ENCODE results near the gene SMIM26. TPM values are rescaled to one million over a fixed set of nuclear protein-coding genes. Genes with fewer than 3 reads are reported as not detected.

The SMIM26 gene
- polyA plus RNA-seq, 2 of the 4 experiments (the other 2 are of a cell fraction): 209 to 291 TPM

DNA sequence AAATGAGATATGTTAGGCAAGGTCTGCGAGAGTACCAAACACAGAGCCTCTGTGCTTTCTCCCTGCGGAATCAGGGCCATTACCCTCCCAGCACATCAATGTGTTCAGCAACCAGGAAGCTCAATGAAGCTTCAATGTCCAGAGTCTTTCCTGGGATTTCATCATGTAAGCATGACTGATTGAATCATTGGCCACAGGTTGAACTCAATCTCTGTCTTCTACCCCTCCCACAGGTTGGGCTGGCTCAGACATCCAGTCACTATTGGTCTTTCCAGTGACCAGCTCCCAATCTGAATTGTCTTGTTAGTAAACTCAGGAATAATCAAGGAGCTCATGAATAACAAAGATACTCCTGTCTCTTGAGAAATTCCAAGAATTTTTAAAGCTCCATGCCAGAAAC is 17.9 kb downstream of the SMIM26 start:
- Histone ChIP-seq H3K27ac (peak overlapping the region; percentile 69 to 81; a peak in 5 of 6 replicates), H3K4me1 (peaks cover 27% of the 10 kb centered on the region), H3K9me3 (no peaks in the 10 kb centered on the region), H3K4me3 (no peak overlapping the region), H3K4me2 (peak overlapping the region; percentile 29; the same call in 2 of the 3 replicates)
- DNase-seq (ENCODE audit: low read depth in 1 of 2, low spot score in 1 of 2) (peak in 1 of 2 experiments; percentile 80), ATAC-seq (peak in 1 of 2 experiments; percentile 49; a peak in 2 of 6 replicates), FAIRE-seq (no peak)
- CTCF ChIA-PET: interaction anchor here (0.7 to 2.4 kb wide), 2 partner anchors 15 to 23 kb away, joined by 3 to 9 read pairs; no protein-coding TSS in a partner anchor
- POLR2A ChIA-PET: interaction anchor here (1.0 to 2.0 kb wide), 4 partner anchors 18 to 118 kb away, joined by 5 to 8 read pairs (median 6); partner anchors contain the start of genes DZANK1, POLR3F, RBBP9 and SEC23B
- WGBS (ENCODE audit: missing lambda C conversion rate): 70% methylated on average over 2 of the region's 2 CpGs
- no peak for TF ChIP-seq NR3C1 (IDR thresholded peaks at IDR 0.05)
- no peak for TF ChIP-seq MAFK (IDR thresholded peaks at IDR 0.05; ENCODE audit: partially characterized antibody)
- no peak for TF ChIP-seq ZC3H11A (IDR thresholded peaks at IDR 0.05)
- no peak for TF ChIP-seq HDAC2 (IDR thresholded peaks at IDR 0.05)
- no peak for TF ChIP-seq SREBF2 (IDR thresholded peaks at IDR 0.05)
- no peak for TF ChIP-seq EHF (CRISPR knock-in tag; IDR thresholded peaks at IDR 0.05)
- no peak for TF ChIP-seq ZNF302 (CRISPR knock-in tag; IDR thresholded peaks at IDR 0.05)
- no peak for TF ChIP-seq RAD21 (conservative IDR thresholded peaks at IDR 0.05 in 1 of 2, IDR thresholded peaks at IDR 0.05 in 1 of 2)
- no peak for TF ChIP-seq HOXB5 (CRISPR knock-in tag; IDR thresholded peaks at IDR 0.05)
- no peak for TF ChIP-seq CHD4 (IDR thresholded peaks at IDR 0.05; ENCODE audit: borderline replicate concordance)
- no peak for TF ChIP-seq ESRRA (IDR thresholded peaks at IDR 0.05; ENCODE audit: borderline replicate concordance, low read length)
- TF ChIP-seq SMC3 (IDR thresholded peaks at IDR 0.05): no peak
- TF ChIP-seq POLR2AphosphoS2 (conservative IDR thresholded peaks at IDR 0.05; ENCODE audit: low read length): no peak
- no peak for TF ChIP-seq CHD2 (IDR thresholded peaks at IDR 0.05; ENCODE audit: low read length, partially characterized antibody)
- TF ChIP-seq, protein P1, sequence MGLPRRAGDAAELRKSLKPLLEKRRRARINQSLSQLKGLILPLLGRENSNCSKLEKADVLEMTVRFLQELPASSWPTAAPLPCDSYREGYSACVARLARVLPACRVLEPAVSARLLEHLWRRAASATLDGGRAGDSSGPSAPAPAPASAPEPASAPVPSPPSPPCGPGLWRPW (IDR thresholded peaks at IDR 0.05): no peak
- TF ChIP-seq BHLHE40 (IDR thresholded peaks at IDR 0.05; ENCODE audit: low read depth, low read length): no peak
- TF ChIP-seq, protein P2, sequence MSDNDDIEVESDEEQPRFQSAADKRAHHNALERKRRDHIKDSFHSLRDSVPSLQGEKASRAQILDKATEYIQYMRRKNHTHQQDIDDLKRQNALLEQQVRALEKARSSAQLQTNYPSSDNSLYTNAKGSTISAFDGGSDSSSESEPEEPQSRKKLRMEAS (IDR thresholded peaks at IDR 0.05): no peak
- no peak for TF ChIP-seq RARB (CRISPR knock-in tag; IDR thresholded peaks at IDR 0.05)
- TF ChIP-seq TP53 (CRISPR knock-in tag; IDR thresholded peaks at IDR 0.05): no peak
- TF ChIP-seq MAZ (IDR thresholded peaks at IDR 0.05; ENCODE audit: borderline replicate concordance, low read depth, low read length): no peak

DNA sequence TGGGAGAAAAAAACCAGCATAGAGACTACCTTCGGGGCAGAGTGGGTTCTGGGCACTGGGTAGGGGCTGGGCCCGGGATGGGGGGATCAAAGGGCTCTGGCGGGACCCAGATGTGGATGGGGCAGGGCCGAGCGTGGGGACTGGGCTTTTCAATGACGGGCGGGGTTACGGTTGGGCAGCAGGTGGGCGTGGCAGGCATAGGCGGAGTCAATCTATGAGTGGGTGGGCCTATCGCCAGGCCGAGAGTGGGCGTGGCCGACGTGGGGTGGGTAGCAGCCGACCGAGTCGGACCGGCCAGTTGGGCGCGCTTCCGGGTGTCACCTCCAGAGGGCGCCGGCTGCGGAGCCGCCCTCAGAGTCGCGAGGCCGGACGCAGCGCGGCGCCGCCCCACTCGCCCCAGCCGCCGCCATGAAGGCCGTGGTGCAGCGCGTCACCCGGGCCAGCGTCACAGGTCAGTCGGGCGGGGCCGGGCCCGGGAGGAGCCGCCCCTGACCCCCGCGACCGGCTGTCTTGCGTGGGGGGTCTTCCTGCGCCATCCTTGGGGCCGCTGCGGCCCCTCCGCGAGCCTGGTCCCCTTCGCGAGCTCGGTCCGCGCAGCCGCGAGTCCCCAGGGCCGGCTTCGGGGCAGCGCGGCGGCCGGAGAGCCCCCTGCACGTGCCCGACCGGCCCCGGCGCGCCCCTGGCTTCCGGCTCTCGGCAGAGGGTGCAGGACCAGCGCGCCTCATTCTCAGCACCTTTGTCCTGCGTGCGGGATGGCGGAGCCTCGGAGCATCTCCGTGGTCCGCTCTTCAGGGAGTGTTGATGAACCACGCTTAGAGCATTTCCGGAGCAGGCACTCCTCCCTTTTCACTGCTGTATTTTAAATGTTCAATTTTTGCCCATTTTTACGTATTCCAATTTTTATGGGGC is 20.7 kb downstream of the SMIM26 start, which contains the start of gene DTD1:
TSS of gene DTD1 (plus strand) at position 390 of the 909 bp plus-strand sequence. CDS start at position 409, 19 bp downstream.
- Histone ChIP-seq H3K4me1 (peaks cover 27% of the 10 kb centered on the region), H3K9me3 (no peaks in the 10 kb centered on the region), H3K4me2 (peak within 1 kb of the TSS; percentile 93), H3K27ac (peak within 1 kb of the TSS; percentile 90 to 94), H3K4me3 (peak within 1 kb of the TSS; percentile 86)
- CTCF ChIA-PET: interaction anchor here (1.6 to 1.7 kb wide), 2 partner anchors 17 to 81 kb away, joined by 6 to 7 read pairs; partner anchors contain the start of gene SEC23B
- POLR2A ChIA-PET: interaction anchor here (1.1 kb wide), 1 partner anchor 81 kb away, joined by 3 read pairs; no protein-coding TSS in a partner anchor
- FAIRE-seq (no peak), DNase-seq (ENCODE audit: low read depth in 1 of 2, low spot score in 1 of 2) (peak; percentile 80 to 95), ATAC-seq (peak; percentile 95 to 96)
- WGBS (ENCODE audit: missing lambda C conversion rate): under 1% methylated on average over 53 of the region's 88 CpGs
- TF ChIP-seq, protein P1 (IDR thresholded peaks at IDR 0.05): no peak
- TF ChIP-seq CHD2 (IDR thresholded peaks at IDR 0.05; ENCODE audit: low read length, partially characterized antibody): no peak
- TF ChIP-seq FOSL2 (IDR thresholded peaks at IDR 0.05): no peak
- TF ChIP-seq FOSL2 (CRISPR knock-in tag; IDR thresholded peaks at IDR 0.05): 0 out of 2 replicates have a peak, but pooled peaks have one; percentile 12
- TF ChIP-seq, protein P2 (IDR thresholded peaks at IDR 0.05): peak; percentile 72; the same call in 1 of the 2 replicates
- peak; percentile 31 to 87; a peak in 3 of 5 replicates for TF ChIP-seq JUN (IDR thresholded peaks at IDR 0.05)
- TF ChIP-seq TP53 (CRISPR knock-in tag; IDR thresholded peaks at IDR 0.05): peak; percentile 92; the same call in 1 of the 2 replicates
- TF ChIP-seq HOXB5 (CRISPR knock-in tag; IDR thresholded peaks at IDR 0.05): peak; percentile 80; the same call in 1 of the 2 replicates
- TF ChIP-seq, protein P3, sequence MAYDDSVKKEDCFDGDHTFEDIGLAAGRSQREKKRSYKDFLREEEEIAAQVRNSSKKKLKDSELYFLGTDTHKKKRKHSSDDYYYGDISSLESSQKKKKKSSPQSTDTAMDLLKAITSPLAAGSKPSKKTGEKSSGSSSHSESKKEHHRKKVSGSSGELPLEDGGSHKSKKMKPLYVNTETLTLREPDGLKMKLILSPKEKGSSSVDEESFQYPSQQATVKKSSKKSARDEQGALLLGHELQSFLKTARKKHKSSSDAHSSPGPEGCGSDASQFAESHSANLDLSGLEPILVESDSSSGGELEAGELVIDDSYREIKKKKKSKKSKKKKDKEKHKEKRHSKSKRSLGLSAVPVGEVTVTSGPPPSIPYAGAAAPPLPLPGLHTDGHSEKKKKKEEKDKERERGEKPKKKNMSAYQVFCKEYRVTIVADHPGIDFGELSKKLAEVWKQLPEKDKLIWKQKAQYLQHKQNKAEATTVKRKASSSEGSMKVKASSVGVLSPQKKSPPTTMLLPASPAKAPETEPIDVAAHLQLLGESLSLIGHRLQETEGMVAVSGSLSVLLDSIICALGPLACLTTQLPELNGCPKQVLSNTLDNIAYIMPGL (CRISPR knock-in tag; IDR thresholded peaks at IDR 0.05; ENCODE audit: borderline replicate concordance): peak; percentile 24; the same call in 1 of the 2 replicates
- TF ChIP-seq GATA3 (IDR thresholded peaks at IDR 0.05; ENCODE audit: borderline replicate concordance): 0 out of 2 replicates have a peak, but pooled peaks have one; percentile 12
- TF ChIP-seq BHLHE40 (IDR thresholded peaks at IDR 0.05; ENCODE audit: low read depth, low read length): peak; percentile 88
- TF ChIP-seq, protein P4, sequence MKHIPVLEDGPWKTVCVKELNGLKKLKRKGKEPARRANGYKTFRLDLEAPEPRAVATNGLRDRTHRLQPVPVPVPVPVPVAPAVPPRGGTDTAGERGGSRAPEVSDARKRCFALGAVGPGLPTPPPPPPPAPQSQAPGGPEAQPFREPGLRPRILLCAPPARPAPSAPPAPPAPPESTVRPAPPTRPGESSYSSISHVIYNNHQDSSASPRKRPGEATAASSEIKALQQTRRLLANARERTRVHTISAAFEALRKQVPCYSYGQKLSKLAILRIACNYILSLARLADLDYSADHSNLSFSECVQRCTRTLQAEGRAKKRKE (CRISPR knock-in tag; IDR thresholded peaks at IDR 0.05; ENCODE audit: low read depth): no peak
- peak in 1 of 2 experiments; percentile 40; a peak in 3 of 5 replicates for TF ChIP-seq RAD21 (conservative IDR thresholded peaks at IDR 0.05 in 1 of 2, IDR thresholded peaks at IDR 0.05 in 1 of 2)
- no peak for TF ChIP-seq ZSCAN20 (CRISPR knock-in tag; IDR thresholded peaks at IDR 0.05)
- TF ChIP-seq MYC (IDR thresholded peaks at IDR 0.05; ENCODE audit: borderline replicate concordance, low read length): peak; percentile 89; the same call in 1 of the 2 replicates
- TF ChIP-seq, protein P5, sequence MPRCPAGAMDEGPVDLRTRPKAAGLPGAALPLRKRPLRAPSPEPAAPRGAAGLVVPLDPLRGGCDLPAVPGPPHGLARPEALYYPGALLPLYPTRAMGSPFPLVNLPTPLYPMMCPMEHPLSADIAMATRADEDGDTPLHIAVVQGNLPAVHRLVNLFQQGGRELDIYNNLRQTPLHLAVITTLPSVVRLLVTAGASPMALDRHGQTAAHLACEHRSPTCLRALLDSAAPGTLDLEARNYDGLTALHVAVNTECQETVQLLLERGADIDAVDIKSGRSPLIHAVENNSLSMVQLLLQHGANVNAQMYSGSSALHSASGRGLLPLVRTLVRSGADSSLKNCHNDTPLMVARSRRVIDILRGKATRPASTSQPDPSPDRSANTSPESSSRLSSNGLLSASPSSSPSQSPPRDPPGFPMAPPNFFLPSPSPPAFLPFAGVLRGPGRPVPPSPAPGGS (IDR thresholded peaks at IDR 0.05): peak; percentile 69; the same call in 1 of the 3 replicates
- peak; percentile 48; the same call in 1 of the 2 replicates for TF ChIP-seq POLR2A (IDR thresholded peaks at IDR 0.05; ENCODE audit: low read length)
- peak; percentile 31; the same call in 1 of the 3 replicates for TF ChIP-seq SMC3 (IDR thresholded peaks at IDR 0.05)

Data from A549 (cell line).